Measurements from ENCODE around the gene ARF6. TPM values are rescaled to one million over a fixed set of nuclear protein-coding genes. Genes with fewer than 3 reads are reported as not detected.

The ARF6 gene
- total and polyA plus RNA-seq, 9 of the 15 experiments (the other 6 are each of a cell fraction or from before 2014, with no cell fraction given), result 15.3 to 35.2 (median 24.9) TPM

DNA sequence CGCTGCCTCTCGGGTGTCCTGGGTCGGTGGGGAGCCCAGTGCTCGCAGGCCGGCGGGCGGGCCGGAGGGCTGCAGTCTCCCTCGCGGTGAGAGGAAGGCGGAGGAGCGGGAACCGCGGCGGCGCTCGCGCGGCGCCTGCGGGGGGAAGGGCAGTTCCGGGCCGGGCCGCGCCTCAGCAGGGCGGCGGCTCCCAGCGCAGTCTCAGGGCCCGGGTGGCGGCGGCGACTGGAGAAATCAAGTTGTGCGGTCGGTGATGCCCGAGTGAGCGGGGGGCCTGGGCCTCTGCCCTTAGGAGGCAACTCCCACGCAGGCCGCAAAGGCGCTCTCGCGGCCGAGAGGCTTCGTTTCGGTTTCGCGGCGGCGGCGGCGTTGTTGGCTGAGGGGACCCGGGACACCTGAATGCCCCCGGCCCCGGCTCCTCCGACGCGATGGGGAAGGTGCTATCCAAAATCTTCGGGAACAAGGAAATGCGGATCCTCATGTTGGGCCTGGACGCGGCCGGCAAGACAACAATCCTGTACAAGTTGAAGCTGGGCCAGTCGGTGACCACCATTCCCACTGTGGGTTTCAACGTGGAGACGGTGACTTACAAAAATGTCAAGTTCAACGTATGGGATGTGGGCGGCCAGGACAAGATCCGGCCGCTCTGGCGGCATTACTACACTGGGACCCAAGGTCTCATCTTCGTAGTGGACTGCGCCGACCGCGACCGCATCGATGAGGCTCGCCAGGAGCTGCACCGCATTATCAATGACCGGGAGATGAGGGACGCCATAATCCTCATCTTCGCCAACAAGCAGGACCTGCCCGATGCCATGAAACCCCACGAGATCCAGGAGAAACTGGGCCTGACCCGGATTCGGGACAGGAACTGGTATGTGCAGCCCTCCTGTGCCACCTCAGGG, 679 bp downstream of the ARF6 start (continued):
- TF ChIP-seq RBM14 (IDR thresholded peaks at IDR 0.05; ENCODE audit: borderline replicate concordance, insufficient read depth, low read depth, low read length) (no peak), DDX20 (tag; IDR thresholded peaks at IDR 0.05; ENCODE audit: low read depth) (no peak), RFX5 (IDR thresholded peaks at IDR 0.05; ENCODE audit: low read depth, low read length) (no peak), HNRNPLL (IDR thresholded peaks at IDR 0.05; ENCODE audit: low read depth, low read length, poor library complexity, severe bottlenecking) (no peak), POLR2G (IDR thresholded peaks at IDR 0.05; ENCODE audit: low read depth, low read length) (peak; percentile 85), NCOA6 (IDR thresholded peaks at IDR 0.05) (no peak), CBFA2T2 (conservative IDR thresholded peaks at IDR 0.05) (no peak), KLF1 (tag; IDR thresholded peaks at IDR 0.05) (0 out of 2 replicates have a peak, but pooled peaks have one; percentile 70), RBFOX2 (IDR thresholded peaks at IDR 0.05; ENCODE audit: low read depth, low read length) (peak; percentile 90), CBX3 (IDR thresholded peaks at IDR 0.05; ENCODE audit: borderline replicate concordance in 1 of 2, low read length in 2 of 2) (no peak), CBFB (CRISPR knock-in tag; IDR thresholded peaks at IDR 0.05) (no peak), SAFB (IDR thresholded peaks at IDR 0.05; ENCODE audit: borderline replicate concordance, low read depth, low read length) (no peak), ZBTB1 (CRISPR knock-in tag; IDR thresholded peaks at IDR 0.05; ENCODE audit: borderline replicate concordance, low read depth) (peak; percentile 90; the same call in 1 of the 2 replicates), CAMTA2 (CRISPR knock-in tag; conservative IDR thresholded peaks at IDR 0.05) (no peak), RBM25 (IDR thresholded peaks at IDR 0.05; ENCODE audit: low read depth, low read length, severe bottlenecking) (peak; percentile 34), ZFPM2 (CRISPR knock-in tag; IDR thresholded peaks at IDR 0.05) (no peak), HMGN3 (IDR thresholded peaks at IDR 0.05; ENCODE audit: borderline replicate concordance, extremely low read depth, insufficient read length, low read depth, low read length) (peak; percentile 52)
- TF ChIP-seq, protein P1, sequence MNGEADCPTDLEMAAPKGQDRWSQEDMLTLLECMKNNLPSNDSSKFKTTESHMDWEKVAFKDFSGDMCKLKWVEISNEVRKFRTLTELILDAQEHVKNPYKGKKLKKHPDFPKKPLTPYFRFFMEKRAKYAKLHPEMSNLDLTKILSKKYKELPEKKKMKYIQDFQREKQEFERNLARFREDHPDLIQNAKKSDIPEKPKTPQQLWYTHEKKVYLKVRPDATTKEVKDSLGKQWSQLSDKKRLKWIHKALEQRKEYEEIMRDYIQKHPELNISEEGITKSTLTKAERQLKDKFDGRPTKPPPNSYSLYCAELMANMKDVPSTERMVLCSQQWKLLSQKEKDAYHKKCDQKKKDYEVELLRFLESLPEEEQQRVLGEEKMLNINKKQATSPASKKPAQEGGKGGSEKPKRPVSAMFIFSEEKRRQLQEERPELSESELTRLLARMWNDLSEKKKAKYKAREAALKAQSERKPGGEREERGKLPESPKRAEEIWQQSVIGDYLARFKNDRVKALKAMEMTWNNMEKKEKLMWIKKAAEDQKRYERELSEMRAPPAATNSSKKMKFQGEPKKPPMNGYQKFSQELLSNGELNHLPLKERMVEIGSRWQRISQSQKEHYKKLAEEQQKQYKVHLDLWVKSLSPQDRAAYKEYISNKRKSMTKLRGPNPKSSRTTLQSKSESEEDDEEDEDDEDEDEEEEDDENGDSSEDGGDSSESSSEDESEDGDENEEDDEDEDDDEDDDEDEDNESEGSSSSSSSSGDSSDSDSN (IDR thresholded peaks at IDR 0.05; ENCODE audit: borderline replicate concordance in 1 of 2, low read depth in 2 of 2, low read length in 2 of 2), result peak in 1 of 2 experiments; percentile 45; a peak in 2 of 4 replicates
- TF ChIP-seq, protein P2, sequence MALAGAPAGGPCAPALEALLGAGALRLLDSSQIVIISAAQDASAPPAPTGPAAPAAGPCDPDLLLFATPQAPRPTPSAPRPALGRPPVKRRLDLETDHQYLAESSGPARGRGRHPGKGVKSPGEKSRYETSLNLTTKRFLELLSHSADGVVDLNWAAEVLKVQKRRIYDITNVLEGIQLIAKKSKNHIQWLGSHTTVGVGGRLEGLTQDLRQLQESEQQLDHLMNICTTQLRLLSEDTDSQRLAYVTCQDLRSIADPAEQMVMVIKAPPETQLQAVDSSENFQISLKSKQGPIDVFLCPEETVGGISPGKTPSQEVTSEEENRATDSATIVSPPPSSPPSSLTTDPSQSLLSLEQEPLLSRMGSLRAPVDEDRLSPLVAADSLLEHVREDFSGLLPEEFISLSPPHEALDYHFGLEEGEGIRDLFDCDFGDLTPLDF (CRISPR knock-in tag; IDR thresholded peaks at IDR 0.05), result peak; percentile 27; the same call in 1 of the 2 replicates
- TF ChIP-seq, protein P3, sequence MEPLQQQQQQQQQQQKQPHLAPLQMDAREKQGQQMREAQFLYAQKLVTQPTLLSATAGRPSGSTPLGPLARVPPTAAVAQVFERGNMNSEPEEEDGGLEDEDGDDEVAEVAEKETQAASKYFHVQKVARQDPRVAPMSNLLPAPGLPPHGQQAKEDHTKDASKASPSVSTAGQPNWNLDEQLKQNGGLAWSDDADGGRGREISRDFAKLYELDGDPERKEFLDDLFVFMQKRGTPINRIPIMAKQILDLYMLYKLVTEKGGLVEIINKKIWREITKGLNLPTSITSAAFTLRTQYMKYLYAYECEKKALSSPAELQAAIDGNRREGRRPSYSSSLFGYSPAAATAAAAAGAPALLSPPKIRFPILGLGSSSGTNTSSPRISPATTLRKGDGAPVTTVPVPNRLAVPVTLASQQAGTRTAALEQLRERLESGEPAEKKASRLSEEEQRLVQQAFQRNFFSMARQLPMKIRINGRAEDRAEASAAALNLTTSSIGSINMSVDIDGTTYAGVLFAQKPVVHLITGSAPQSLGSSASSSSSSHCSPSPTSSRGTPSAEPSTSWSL (CRISPR knock-in tag; IDR thresholded peaks at IDR 0.05; ENCODE audit: borderline replicate concordance), result no peak
- TF ChIP-seq, protein P4, sequence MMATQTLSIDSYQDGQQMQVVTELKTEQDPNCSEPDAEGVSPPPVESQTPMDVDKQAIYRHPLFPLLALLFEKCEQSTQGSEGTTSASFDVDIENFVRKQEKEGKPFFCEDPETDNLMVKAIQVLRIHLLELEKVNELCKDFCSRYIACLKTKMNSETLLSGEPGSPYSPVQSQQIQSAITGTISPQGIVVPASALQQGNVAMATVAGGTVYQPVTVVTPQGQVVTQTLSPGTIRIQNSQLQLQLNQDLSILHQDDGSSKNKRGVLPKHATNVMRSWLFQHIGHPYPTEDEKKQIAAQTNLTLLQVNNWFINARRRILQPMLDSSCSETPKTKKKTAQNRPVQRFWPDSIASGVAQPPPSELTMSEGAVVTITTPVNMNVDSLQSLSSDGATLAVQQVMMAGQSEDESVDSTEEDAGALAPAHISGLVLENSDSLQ (IDR thresholded peaks at IDR 0.05), result no peak

All from K562 (cell line).